HEK293T (cell line): ENCODE data around the gene KCTD20.

ENCODE experiments used
- BHLHE40 ChIP-seq: fragments of 450-650 bp; IDR thresholded peaks from 2 replicates; pipeline ENCODE4 v1.6.1; 2016; ENCODE audit warnings: mild to moderate bottlenecking, moderate library complexity, borderline replicate concordance
- ELF4 ChIP-seq: fragments of 450-650 bp; IDR thresholded peaks from 2 replicates; pipeline ENCODE4 v1.6.1; 2017; ENCODE audit warnings: antibody characterized with exemption
- FOXK2 ChIP-seq: fragments of 450-650 bp; IDR thresholded peaks from 2 replicates; pipeline ENCODE4 v1.6.1; 2016; ENCODE audit warnings: mild to moderate bottlenecking
- FOXM1 ChIP-seq: fragments of 450-650 bp; IDR thresholded peaks from 2 replicates; pipeline ENCODE4 v1.6.1; 2017; ENCODE audit warnings: mild to moderate bottlenecking, borderline replicate concordance
- HDGF ChIP-seq: fragments of 450-650 bp; IDR thresholded peaks from 2 replicates; pipeline ENCODE4 v1.6.1; 2017; ENCODE audit warnings: antibody characterized with exemption, borderline replicate concordance
- L3MBTL2 ChIP-seq: fragments of 450-650 bp; conservative IDR thresholded peaks from 2 replicates; pipeline ENCODE4 v1.6.1; 2016; ENCODE audit warnings: mild to moderate bottlenecking
- PKNOX1 ChIP-seq: fragments of 450-650 bp; IDR thresholded peaks from 2 replicates; pipeline ENCODE4 v1.6.1; 2016
- SP1 ChIP-seq: fragments of 450-650 bp; IDR thresholded peaks from 2 replicates; pipeline ENCODE4 v1.6.1; 2017
- TARDBP ChIP-seq: fragments of 450-650 bp; IDR thresholded peaks from 2 replicates; pipeline ENCODE4 v1.6.1; 2016

GRCh38 chr6:36536873-36537547, 94.2 kb downstream of the KCTD20 start:
- TF ChIP-seq ELF4 (no peak), SP1 (no peak), FOXM1 (no peak), BHLHE40 (no peak), HDGF (no peak), TARDBP (no peak), PKNOX1 (no peak), FOXK2 (no peak), L3MBTL2 (no peak)
